H1 (cell line): ENCODE results near the gene ATP5MC2. TPM values are rescaled to one million over a fixed set of nuclear protein-coding genes. Genes with fewer than 3 reads are reported as not detected.

Experiments
- CTCF ChIA-PET: fragments of 300-600 bp; sonication (Branson Sonifier 250); formaldehyde crosslinking; loops from one replicate; lab custom pipeline; 2021; ENCODE audit not compliant: partially characterized antibody; lab: Charles Lee
- POLR2A ChIA-PET: fragments of 300-600 bp; sonication (Branson Sonifier 250); formaldehyde crosslinking; loops from one replicate; lab custom pipeline; 2021; ENCODE audit warnings: inconsistent platforms; ENCODE audit not compliant: partially characterized antibody; lab: Charles Lee
- DNase-seq, 2 experiments: peaks; one replicate each; pipeline versions ENCODE4 v3.0.0 to v3.0.0-alpha.2; 2010 to 2022; ENCODE audit warnings: low spot score in 2 of 2, low read depth in 1 of 2, mixed read lengths in 1 of 2
- FAIRE-seq: peaks from 2 replicates; lab custom pipeline; 2011; peaks lifted over from hg19 to GRCh38; lab: Jason Lieb, UNC
- H2AFZ ChIP-seq: 2 replicates; pipeline ENCODE4 v1.8.1; 2012; ENCODE audit warnings: low read length, inconsistent platforms
- H2AK5ac ChIP-seq: 2 replicates; pipeline ENCODE4 v1.6.1; 2013; ENCODE audit warnings: low read depth, low read length
- H2BK120ac ChIP-seq: replicated peaks from 2 replicates; pipeline ENCODE3; 2013; ENCODE audit warnings: low read depth, low read length, inconsistent platforms
- H2BK12ac ChIP-seq: 2 replicates; pipeline ENCODE4 v1.6.1; 2013; ENCODE audit warnings: low read depth, low read length
- H2BK15ac ChIP-seq: 2 replicates; pipeline ENCODE4 v1.6.1; 2013; ENCODE audit warnings: low read length
- H2BK20ac ChIP-seq: 2 replicates; pipeline ENCODE4 v1.6.1; 2013; ENCODE audit warnings: low read length
- H2BK5ac ChIP-seq: 2 replicates; pipeline ENCODE4 v1.6.1; 2013; ENCODE audit warnings: low read depth, low read length
- H3K14ac ChIP-seq: 2 replicates; pipeline ENCODE4 v1.6.1; 2013; ENCODE audit warnings: inconsistent platforms; ENCODE audit not compliant: insufficient read length
- H3K18ac ChIP-seq: 2 replicates; pipeline ENCODE4 v1.6.1; 2013; ENCODE audit warnings: low read length; ENCODE audit errors: extremely low read depth
- H3K23ac ChIP-seq: 2 replicates; pipeline ENCODE4 v1.6.1; 2013; ENCODE audit warnings: inconsistent platforms; ENCODE audit not compliant: insufficient read length
- H3K23me2 ChIP-seq: 2 replicates; pipeline ENCODE4 v1.6.1; 2013; ENCODE audit warnings: low read depth, low read length
- H3K27ac ChIP-seq: 2 replicates; pipeline ENCODE4 v1.6.1; 2011; ENCODE audit warnings: low read depth, low read length, inconsistent platforms
- H3K27me3 ChIP-seq, 4 experiments: replicated peaks in 1 of 4; 1 replicate in 1 of 4; 2 replicates in 3 of 4; pipeline versions ENCODE4 v1.6.1 to v1.8.1; 2011 to 2013; ENCODE audit warnings: low read length in 3 of 4, mild to moderate bottlenecking in 3 of 4, inconsistent platforms in 2 of 4, mixed read lengths in 2 of 4, moderate library complexity in 1 of 4; ENCODE audit not compliant: control insufficient read depth in 3 of 4, insufficient read depth in 3 of 4; ENCODE audit errors: extremely low read depth in 1 of 4
- H3K36me3 ChIP-seq, 4 experiments: 2 replicates each; pipeline versions ENCODE4 v1.6.1 to v1.8.1; 2011 to 2013; ENCODE audit warnings: mild to moderate bottlenecking in 4 of 4, low read length in 3 of 4, moderate library complexity in 2 of 4, control low read depth in 1 of 4, inconsistent platforms in 1 of 4; ENCODE audit not compliant: insufficient read depth in 4 of 4, control insufficient read depth in 2 of 4
- H3K4ac ChIP-seq: replicated peaks from 2 replicates; pipeline ENCODE3; 2013; ENCODE audit warnings: low read length, low read depth, mixed read lengths, inconsistent platforms; ENCODE audit not compliant: insufficient read length
- H3K4me1 ChIP-seq, 4 experiments: replicated peaks in 1 of 4; 1 replicate in 1 of 4; 2 replicates in 3 of 4; pipeline versions ENCODE4 v1.6.1 to v1.8.1; 2011 to 2013; ENCODE audit warnings: low read length in 3 of 4, inconsistent platforms in 2 of 4, mixed read lengths in 1 of 4; ENCODE audit not compliant: insufficient read depth in 4 of 4, control insufficient read depth in 3 of 4
- H3K4me2 ChIP-seq, 2 experiments: 2 replicates each; pipeline versions ENCODE4 v1.6.1 to v1.8.1; 2011 to 2013; ENCODE audit warnings: low read depth in 2 of 2, low read length in 2 of 2, control low read depth in 1 of 2, inconsistent platforms in 1 of 2, mild to moderate bottlenecking in 1 of 2; ENCODE audit not compliant: insufficient read depth in 1 of 2
- H3K4me3 ChIP-seq, 4 experiments: fragments of 200-600, 300-600 bp in 1 of 4; sonication (generic), shearing (Covaris generic), sonication (Bioruptor Twin) in 1 of 4; 2 replicates each; pipeline versions ENCODE4 v1.5.1 to v1.8.1; 2011 to 2016; ENCODE audit warnings: low read length in 4 of 4, low read depth in 3 of 4, control low read depth in 2 of 4, inconsistent platforms in 2 of 4, mild to moderate bottlenecking in 2 of 4, mixed read lengths in 1 of 4, moderate library complexity in 1 of 4; ENCODE audit not compliant: insufficient read depth in 2 of 4; ENCODE audit errors: extremely low read depth in 1 of 4
- H3K56ac ChIP-seq: replicated peaks from 2 replicates; pipeline ENCODE3; 2013; ENCODE audit warnings: low read depth, mild to moderate bottlenecking, mixed read lengths, low read length, inconsistent platforms; ENCODE audit not compliant: insufficient read length
- H3K79me1 ChIP-seq: 2 replicates; pipeline ENCODE4 v1.6.1; 2013; ENCODE audit warnings: low read depth, low read length, control low read depth
- H3K79me2 ChIP-seq, 2 experiments: 2 replicates each; pipeline versions ENCODE4 v1.6.1 to v1.8.1; 2012 to 2013; ENCODE audit warnings: low read length in 2 of 2, mild to moderate bottlenecking in 2 of 2, inconsistent platforms in 1 of 2; ENCODE audit not compliant: insufficient read depth in 2 of 2, control insufficient read depth in 1 of 2
- H3K9ac ChIP-seq, 4 experiments: replicated peaks in 1 of 4; 1 replicate in 1 of 4; 2 replicates in 3 of 4; pipeline versions ENCODE4 v1.6.1 to v1.8.1; 2011 to 2013; ENCODE audit warnings: low read depth in 3 of 4, low read length in 3 of 4, control low read depth in 2 of 4, mild to moderate bottlenecking in 2 of 4, moderate library complexity in 2 of 4, inconsistent platforms in 1 of 4; ENCODE audit errors: extremely low read depth in 1 of 4
- H3K9me3 ChIP-seq, 2 experiments: 2 replicates each; pipeline versions ENCODE4 v1.6.1 to v1.8.1; 2012 to 2013; ENCODE audit warnings: mild to moderate bottlenecking in 2 of 2, moderate library complexity in 2 of 2, control low read depth in 1 of 2, inconsistent platforms in 1 of 2, low read depth in 1 of 2, low read length in 1 of 2, mixed read lengths in 1 of 2; ENCODE audit not compliant: insufficient read depth in 2 of 2
- H4K20me1 ChIP-seq, 2 experiments: replicated peaks in 1 of 2; 2 replicates each; pipeline versions ENCODE3 to v1.8.1; 2011 to 2013; ENCODE audit warnings: inconsistent platforms in 2 of 2, low read length in 2 of 2, mild to moderate bottlenecking in 1 of 2; ENCODE audit not compliant: insufficient read depth in 2 of 2, control insufficient read depth in 1 of 2
- H4K5ac ChIP-seq: 2 replicates; pipeline ENCODE4 v1.6.1; 2013; ENCODE audit warnings: low read length, low read depth, mixed read lengths, inconsistent platforms; ENCODE audit not compliant: insufficient read length
- H4K8ac ChIP-seq: 2 replicates; pipeline ENCODE4 v1.8.0; 2013; ENCODE audit warnings: mild to moderate bottlenecking, moderate library complexity, low read length, inconsistent platforms; ENCODE audit not compliant: insufficient read depth; ENCODE audit errors: extremely low read depth
- H4K91ac ChIP-seq: replicated peaks from 2 replicates; pipeline ENCODE3; 2013; ENCODE audit warnings: low read length, mixed read lengths, inconsistent platforms; ENCODE audit not compliant: insufficient read length
- BACH1 ChIP-seq: IDR thresholded peaks from 2 replicates; pipeline ENCODE4 v1.6.1; 2012; ENCODE audit warnings: low read length, improper control_type of control experiment
- CBX8 ChIP-seq: fragments of 300-800, 300-1000 bp; sonication (generic); IDR thresholded peaks from 2 replicates; pipeline ENCODE4 v1.7.1; 2016; ENCODE audit warnings: low read depth, low read length, borderline replicate concordance
- FOSL1 ChIP-seq: IDR thresholded peaks from 2 replicates; pipeline ENCODE4 v1.6.1; 2011; ENCODE audit warnings: mild to moderate bottlenecking, low read depth, low read length, moderate library complexity; ENCODE audit not compliant: insufficient read depth
- HDAC6 ChIP-seq: IDR thresholded peaks from one replicate; pipeline ENCODE4 v1.7.1; 2012; ENCODE audit warnings: low read depth, mild to moderate bottlenecking, inconsistent platforms, low read length, moderate library complexity
- JUN ChIP-seq: IDR thresholded peaks from 2 replicates; pipeline ENCODE4 v1.6.1; 2011; ENCODE audit warnings: low read depth, mild to moderate bottlenecking, improper control_type of control experiment, low read length
- KDM1A ChIP-seq: fragments of 200-600, 300-600 bp; sonication (generic); IDR thresholded peaks from 2 replicates; pipeline ENCODE4 v1.7.1; 2016; ENCODE audit warnings: mild to moderate bottlenecking, low read length, borderline replicate concordance
- RAD21 ChIP-seq, 2 experiments: IDR thresholded peaks in 1 of 2; conservative IDR thresholded peaks in 1 of 2; 2 replicates each; pipeline ENCODE4 v1.6.1; 2011; ENCODE audit warnings: low read depth in 2 of 2, low read length in 2 of 2, improper control_type of control experiment in 1 of 2, inconsistent platforms in 1 of 2, mild to moderate bottlenecking in 1 of 2, moderate library complexity in 1 of 2
- SAP30 ChIP-seq: fragments of 300-600 bp; sonication (generic); IDR thresholded peaks from 2 replicates; pipeline ENCODE4 v1.7.1; 2012; ENCODE audit warnings: low read length, moderate library complexity, mild to moderate bottlenecking, inconsistent platforms; ENCODE audit not compliant: insufficient read depth, insufficient replicate concordance
- SUZ12 ChIP-seq: fragments of 200-600 bp; sonication (generic); IDR thresholded peaks from 2 replicates; pipeline ENCODE4 v1.6.1; 2012; ENCODE audit warnings: mild to moderate bottlenecking, inconsistent platforms, low read length, moderate library complexity, mixed read lengths
- YY1 ChIP-seq: IDR thresholded peaks from 2 replicates; pipeline ENCODE4 v1.6.1; 2011; ENCODE audit warnings: low read depth, mild to moderate bottlenecking, low read length
- WGBS, 2 experiments: shearing (Covaris generic) in 1 of 2; methylation state at CpG; one replicate each; pipeline versions ENCODE4 v1.1.6 to v1.1.7; 2013 to 2015; ENCODE audit warnings: low lambda C conversion rate in 2 of 2, mixed read lengths in 2 of 2, inconsistent platforms in 1 of 2, low coverage in 1 of 2, missing lambda C conversion rate in 1 of 2; ENCODE audit not compliant: insufficient replicate concordance in 2 of 2, insufficient coverage in 1 of 2, insufficient read length in 1 of 2; ENCODE audit errors: extremely low coverage in 1 of 2, missing lambda C conversion rate in 1 of 2; 5-methylcytosine and 5-hydroxymethylcytosine counted together
- polyA plus RNA-seq, 7 experiments: library from polyadenylated mRNA; depleted of rRNA in 3 of 7; stranded (reverse) in 5 of 7; unstranded in 2 of 7; fragments of >200 nt in 5 of 7; fragments of 200-250 nt in 2 of 7; gene quantifications; 1 replicate in 5 of 7; 2 replicates in 1 of 7; 4 replicates in 1 of 7; pipeline versions ENCODE4 v1.2.1 to v1.2.3, GENCODE V29; 2011 to 2013; ENCODE audit warnings: missing spikeins in 2 of 7, mixed read lengths in 2 of 7
- total RNA-seq: library from RNA; stranded (reverse); fragmentation: NEBNext Ultra II Directional; extraction: Animal tissue kit (Norgen Biotek cat#: 25700); gene quantifications from 2 replicates; pipeline ENCODE4 v1.2.1, GENCODE V29; 2021
- TF ChIP-seq, protein P1 (sequence below), 3 experiments: IDR thresholded peaks; 1 replicate in 2 of 3; 2 replicates in 1 of 3; pipeline versions ENCODE4 v1.5.1 to v1.6.1; 2011; ENCODE audit warnings: low read length in 3 of 3, mild to moderate bottlenecking in 3 of 3, inconsistent platforms in 2 of 3, low read depth in 1 of 3, moderate library complexity in 1 of 3; ENCODE audit not compliant: insufficient read depth in 1 of 3; ENCODE audit errors: control extremely low read depth in 1 of 3

Gene ATP5MC2
- total and polyA plus RNA-seq, 2 of the 8 experiments (the other 6 are each of a cell fraction or from before 2014, with no cell fraction given) = 408 to 952 TPM

DNA sequence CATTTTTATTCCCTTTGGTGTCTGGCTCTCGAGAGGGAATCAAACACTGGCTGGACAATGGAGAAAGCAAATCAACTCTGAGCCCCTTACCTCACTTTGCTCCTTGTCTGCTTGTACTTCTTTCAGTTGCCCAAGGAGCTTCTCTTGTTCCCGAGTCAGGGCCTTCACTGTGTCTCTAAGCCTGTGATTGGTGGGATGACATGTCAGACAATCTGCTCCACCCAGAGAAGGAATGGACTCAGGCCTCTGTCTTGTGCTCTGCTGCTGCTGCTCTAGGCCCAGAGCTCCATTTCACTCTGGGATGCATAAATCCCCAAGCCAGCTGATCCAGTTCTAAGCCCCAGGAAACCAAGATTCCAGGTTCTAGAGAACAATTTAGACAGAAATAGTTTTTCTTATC lies 43.8 kb upstream of the ATP5MC2 start:
- Histone ChIP-seq H3K36me3 (no peaks in the 10 kb centered on the region; a peak in 1 of 8 replicates), H2AFZ (no peak overlapping the region), H4K5ac (no peak overlapping the region), H3K27me3 (no peaks in the 10 kb centered on the region), H2BK12ac (no peak overlapping the region), H4K20me1 (no peaks in the 10 kb centered on the region), H2BK120ac (no peak overlapping the region), H3K14ac (no peak overlapping the region), H3K23ac (no peak overlapping the region), H2BK15ac (no peak overlapping the region), H3K4me3 (no peak overlapping the region), H3K23me2 (no peaks in the 10 kb centered on the region), H3K4me1 (no peaks in the 10 kb centered on the region; a peak in 1 of 7 replicates), H3K4ac (no peak overlapping the region), H2AK5ac (no peak overlapping the region), H4K91ac (no peak overlapping the region), H3K79me2 (no peaks in the 10 kb centered on the region), H3K9me3 (no peaks in the 10 kb centered on the region), H3K9ac (no peak overlapping the region), H2BK5ac (no peak overlapping the region), H3K4me2 (no peak overlapping the region), H3K27ac (no peak overlapping the region), H3K79me1 (no peaks in the 10 kb centered on the region), H3K18ac (no peak overlapping the region), H3K56ac (no peak overlapping the region), H2BK20ac (no peak overlapping the region), H4K8ac (no peak overlapping the region)
- 80% methylated on average over 2 of the region's 2 CpGs; no CpG with 5 or more reads in 1 of the 2 experiments for WGBS, 2 experiments
- ChIA-PET CTCF (interaction anchor here (0.9 to 6.3 kb wide), 5 partner anchors 14 to 25 kb away, joined by 3 to 73 read pairs (median 9); no protein-coding TSS in a partner anchor), POLR2A (interaction anchor here (0.6 to 1.4 kb wide), 3 partner anchors 10 to 16 kb away, joined by 3 to 5 read pairs (median 4); no protein-coding TSS in a partner anchor)
- DNase-seq (no peak), FAIRE-seq (no peak)
- no peak for TF ChIP-seq SAP30
- no peak for TF ChIP-seq RAD21 (IDR thresholded peaks at IDR 0.05 in 1 of 2, conservative IDR thresholded peaks at IDR 0.05 in 1 of 2; ENCODE audit: low read depth in 2 of 2, low read length in 2 of 2)
- TF ChIP-seq YY1 = no peak
- TF ChIP-seq FOSL1 = no peak
- no peak for TF ChIP-seq BACH1
- no peak for TF ChIP-seq HDAC6
- no peak for TF ChIP-seq SUZ12
- TF ChIP-seq JUN = no peak
- TF ChIP-seq, protein P1, sequence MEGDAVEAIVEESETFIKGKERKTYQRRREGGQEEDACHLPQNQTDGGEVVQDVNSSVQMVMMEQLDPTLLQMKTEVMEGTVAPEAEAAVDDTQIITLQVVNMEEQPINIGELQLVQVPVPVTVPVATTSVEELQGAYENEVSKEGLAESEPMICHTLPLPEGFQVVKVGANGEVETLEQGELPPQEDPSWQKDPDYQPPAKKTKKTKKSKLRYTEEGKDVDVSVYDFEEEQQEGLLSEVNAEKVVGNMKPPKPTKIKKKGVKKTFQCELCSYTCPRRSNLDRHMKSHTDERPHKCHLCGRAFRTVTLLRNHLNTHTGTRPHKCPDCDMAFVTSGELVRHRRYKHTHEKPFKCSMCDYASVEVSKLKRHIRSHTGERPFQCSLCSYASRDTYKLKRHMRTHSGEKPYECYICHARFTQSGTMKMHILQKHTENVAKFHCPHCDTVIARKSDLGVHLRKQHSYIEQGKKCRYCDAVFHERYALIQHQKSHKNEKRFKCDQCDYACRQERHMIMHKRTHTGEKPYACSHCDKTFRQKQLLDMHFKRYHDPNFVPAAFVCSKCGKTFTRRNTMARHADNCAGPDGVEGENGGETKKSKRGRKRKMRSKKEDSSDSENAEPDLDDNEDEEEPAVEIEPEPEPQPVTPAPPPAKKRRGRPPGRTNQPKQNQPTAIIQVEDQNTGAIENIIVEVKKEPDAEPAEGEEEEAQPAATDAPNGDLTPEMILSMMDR (IDR thresholded peaks at IDR 0.05; ENCODE audit: control extremely low read depth in 1 of 3, insufficient read depth in 1 of 3, low read depth in 1 of 3, low read length in 3 of 3) = no peak
- TF ChIP-seq CBX8 = no peak
- no peak for TF ChIP-seq KDM1A
